ENCODE measurements around the gene WASHC2C. TPM values are rescaled to one million over a fixed set of nuclear protein-coding genes. Genes with fewer than 3 reads are reported as not detected.
"Not testable (repeated sequence)": the region's sequence is repeated elsewhere in the genome, so short reads cannot be mapped to it uniquely, and the experiment has no call there.

The WASHC2C gene
- total and polyA plus RNA-seq, 2 of the 8 experiments (the other 6 are each of a cell fraction or from before 2014, with no cell fraction given) = 8.0 to 28.1 TPM

DNA sequence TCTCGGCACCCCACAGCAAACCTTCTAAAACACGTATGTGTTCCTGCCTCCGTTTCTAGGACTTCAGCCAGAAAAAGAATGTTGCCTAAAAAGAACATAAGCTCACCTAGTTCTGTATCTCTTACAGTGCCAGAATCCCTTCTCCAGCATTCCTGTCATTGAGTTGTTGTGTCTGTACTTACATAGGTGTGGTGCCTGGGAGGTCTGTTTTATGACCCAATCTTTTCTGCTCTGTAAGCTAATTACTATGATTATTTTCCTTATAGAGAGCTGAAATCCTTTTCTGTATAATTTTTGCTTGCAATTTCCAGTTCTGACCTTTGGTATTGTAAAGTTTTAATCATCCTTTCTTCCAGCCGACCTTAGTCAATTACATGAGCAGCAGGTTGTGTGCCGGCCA is 28.0 kb downstream of the WASHC2C start:
- H3K79me2 ChIP-seq (ENCODE audit: control insufficient read depth in 1 of 2, insufficient read depth in 2 of 2, low read length in 2 of 2); H3K14ac ChIP-seq (ENCODE audit: insufficient read length); H2BK120ac ChIP-seq (replicated peaks; ENCODE audit: low read depth, low read length); H2BK15ac ChIP-seq (ENCODE audit: low read length); H3K27ac ChIP-seq (ENCODE audit: low read depth, low read length); H4K91ac ChIP-seq (replicated peaks; ENCODE audit: insufficient read length, low read length); H3K56ac ChIP-seq (replicated peaks; ENCODE audit: insufficient read length, low read depth, low read length); CTCF ChIA-PET (ENCODE audit: partially characterized antibody); H4K8ac ChIP-seq (ENCODE audit: extremely low read depth, insufficient read depth, low read length); H4K5ac ChIP-seq (ENCODE audit: insufficient read length, low read depth, low read length); H3K36me3 ChIP-seq (ENCODE audit: control insufficient read depth in 2 of 4, insufficient read depth in 4 of 4, low read length in 3 of 4); H3K27me3 ChIP-seq (replicated peaks in 1 of 4; ENCODE audit: control insufficient read depth in 3 of 4, extremely low read depth in 1 of 4, insufficient read depth in 3 of 4, low read length in 3 of 4); FAIRE-seq; H3K79me1 ChIP-seq (ENCODE audit: low read depth, low read length); H2AFZ ChIP-seq (ENCODE audit: low read length); H3K4ac ChIP-seq (replicated peaks; ENCODE audit: insufficient read length, low read depth, low read length); H3K18ac ChIP-seq (ENCODE audit: extremely low read depth, low read length); H2BK20ac ChIP-seq (ENCODE audit: low read length); H3K4me1 ChIP-seq (replicated peaks in 1 of 4; ENCODE audit: control insufficient read depth in 3 of 4, insufficient read depth in 4 of 4, low read length in 3 of 4); H3K9me3 ChIP-seq (ENCODE audit: insufficient read depth in 2 of 2, low read depth in 1 of 2, low read length in 1 of 2); H3K4me3 ChIP-seq (ENCODE audit: extremely low read depth in 1 of 4, insufficient read depth in 2 of 4, low read depth in 3 of 4, low read length in 4 of 4); H3K23ac ChIP-seq (ENCODE audit: insufficient read length); H3K4me2 ChIP-seq (ENCODE audit: insufficient read depth in 1 of 2, low read depth in 2 of 2, low read length in 2 of 2); H2BK5ac ChIP-seq (ENCODE audit: low read depth, low read length); H2BK12ac ChIP-seq (ENCODE audit: low read depth, low read length); H4K20me1 ChIP-seq (replicated peaks in 1 of 2; ENCODE audit: control insufficient read depth in 1 of 2, insufficient read depth in 2 of 2, low read length in 2 of 2); H2AK5ac ChIP-seq (ENCODE audit: low read depth, low read length); H3K23me2 ChIP-seq (ENCODE audit: low read depth, low read length); POLR2A ChIA-PET (ENCODE audit: partially characterized antibody); DNase-seq (ENCODE audit: low read depth in 1 of 2, low spot score in 2 of 2); H3K9ac ChIP-seq (replicated peaks in 1 of 4; ENCODE audit: extremely low read depth in 1 of 4, low read depth in 3 of 4, low read length in 3 of 4): not testable (repeated sequence)
- whole genome bisulfite sequencing, 2 experiments (ENCODE audit: extremely low coverage in 1 of 2, insufficient coverage in 1 of 2, insufficient read length in 1 of 2, insufficient replicate concordance in 2 of 2, low coverage in 1 of 2, low lambda C conversion rate in 2 of 2, missing lambda C conversion rate in 1 of 2) = 98% methylated on average over 4 of the region's 5 CpGs; no CpG with 5 or more reads in 1 of the 2 experiments

DNA sequence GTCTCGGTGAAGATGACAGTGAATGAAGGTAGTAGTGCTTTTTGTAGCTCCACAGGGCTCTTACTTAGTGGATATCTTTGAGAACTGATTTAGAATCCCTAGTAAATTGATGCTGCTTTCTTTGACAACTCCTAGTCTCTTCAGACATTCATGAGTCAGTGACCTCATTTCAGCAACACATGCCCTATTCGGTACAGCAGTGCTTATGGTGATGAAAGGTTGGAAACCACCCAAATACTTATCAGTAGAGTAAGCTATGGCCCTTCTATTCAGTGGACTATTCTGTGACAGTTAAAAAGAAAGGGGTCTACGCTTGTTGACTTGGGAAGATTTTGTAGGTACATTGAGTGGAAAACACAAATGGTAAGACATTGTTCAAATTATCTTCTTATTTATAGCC is 29.0 kb downstream of the WASHC2C start:
- H2BK12ac ChIP-seq (ENCODE audit: low read depth, low read length); H3K4me3 ChIP-seq (ENCODE audit: extremely low read depth in 1 of 4, insufficient read depth in 2 of 4, low read depth in 3 of 4, low read length in 4 of 4); POLR2A ChIA-PET (ENCODE audit: partially characterized antibody); H3K4ac ChIP-seq (replicated peaks; ENCODE audit: insufficient read length, low read depth, low read length); H3K36me3 ChIP-seq (ENCODE audit: control insufficient read depth in 2 of 4, insufficient read depth in 4 of 4, low read length in 3 of 4); FAIRE-seq; H3K23me2 ChIP-seq (ENCODE audit: low read depth, low read length); H3K27ac ChIP-seq (ENCODE audit: low read depth, low read length); H4K20me1 ChIP-seq (replicated peaks in 1 of 2; ENCODE audit: control insufficient read depth in 1 of 2, insufficient read depth in 2 of 2, low read length in 2 of 2); H3K9me3 ChIP-seq (ENCODE audit: insufficient read depth in 2 of 2, low read depth in 1 of 2, low read length in 1 of 2); H3K4me2 ChIP-seq (ENCODE audit: insufficient read depth in 1 of 2, low read depth in 2 of 2, low read length in 2 of 2); CTCF ChIA-PET (ENCODE audit: partially characterized antibody); H4K91ac ChIP-seq (replicated peaks; ENCODE audit: insufficient read length, low read length); H3K4me1 ChIP-seq (replicated peaks in 1 of 4; ENCODE audit: control insufficient read depth in 3 of 4, insufficient read depth in 4 of 4, low read length in 3 of 4); H3K18ac ChIP-seq (ENCODE audit: extremely low read depth, low read length); H2BK5ac ChIP-seq (ENCODE audit: low read depth, low read length); H2AFZ ChIP-seq (ENCODE audit: low read length); H2AK5ac ChIP-seq (ENCODE audit: low read depth, low read length); H3K9ac ChIP-seq (replicated peaks in 1 of 4; ENCODE audit: extremely low read depth in 1 of 4, low read depth in 3 of 4, low read length in 3 of 4); H3K79me2 ChIP-seq (ENCODE audit: control insufficient read depth in 1 of 2, insufficient read depth in 2 of 2, low read length in 2 of 2); DNase-seq (ENCODE audit: low read depth in 1 of 2, low spot score in 2 of 2); H3K79me1 ChIP-seq (ENCODE audit: low read depth, low read length); H3K14ac ChIP-seq (ENCODE audit: insufficient read length); H2BK20ac ChIP-seq (ENCODE audit: low read length); H3K56ac ChIP-seq (replicated peaks; ENCODE audit: insufficient read length, low read depth, low read length); H2BK120ac ChIP-seq (replicated peaks; ENCODE audit: low read depth, low read length); H4K8ac ChIP-seq (ENCODE audit: extremely low read depth, insufficient read depth, low read length); H2BK15ac ChIP-seq (ENCODE audit: low read length); H3K27me3 ChIP-seq (replicated peaks in 1 of 4; ENCODE audit: control insufficient read depth in 3 of 4, extremely low read depth in 1 of 4, insufficient read depth in 3 of 4, low read length in 3 of 4); H3K23ac ChIP-seq (ENCODE audit: insufficient read length); H4K5ac ChIP-seq (ENCODE audit: insufficient read length, low read depth, low read length): not testable (repeated sequence)
- WGBS, 2 experiments (ENCODE audit: extremely low coverage in 1 of 2, insufficient coverage in 1 of 2, insufficient read length in 1 of 2, insufficient replicate concordance in 2 of 2, low coverage in 1 of 2, low lambda C conversion rate in 2 of 2, missing lambda C conversion rate in 1 of 2) = 100% methylated on average over 1 of the region's 3 CpGs; no CpG with 5 or more reads in 1 of the 2 experiments
